Measurements from ENCODE around the gene IFNA2.
A peak's percentile ranks its signal among the peaks of the same experiment; 100 is the strongest.

Gene IFNA2

GRCh38 chr9:21350787-21351186 lies 34.4 kb downstream of the IFNA2 start, which contains the start of gene IFNA6:
Gene IFNA6, minus strand, starts transcription at chr9:21350887. Its CDS starts 0 bp downstream, at chr9:21350887.
- no peak for DNase-seq (ENCODE audit: low spot score)
- no peak for TF ChIP-seq CTCF (IDR thresholded peaks at IDR 0.05; ENCODE audit: borderline replicate concordance, control extremely low read depth, extremely low read depth, insufficient read depth, missing control alignments)
- in situ Hi-C loops (cut with MboI; ENCODE audit: low sequenced_read_pairs, unreplicated experiment), result no loop called here

- in situ Hi-C loops (cut with MboI; ENCODE audit: low sequenced_read_pairs, unreplicated experiment), result no loop called here
- no peak for TF ChIP-seq CTCF (IDR thresholded peaks at IDR 0.05; ENCODE audit: borderline replicate concordance, control extremely low read depth, extremely low read depth, insufficient read depth, missing control alignments)
- DNase-seq (ENCODE audit: low spot score), result no peak
These were observed 36.7 kb downstream of the IFNA2 start for GRCh38 chr9:21348430-21348970.

- no peak for DNase-seq (ENCODE audit: low spot score)
- in situ Hi-C loops (cut with MboI; ENCODE audit: low sequenced_read_pairs, unreplicated experiment), result no loop called here
- no peak for TF ChIP-seq CTCF (IDR thresholded peaks at IDR 0.05; ENCODE audit: borderline replicate concordance, control extremely low read depth, extremely low read depth, insufficient read depth, missing control alignments)
These were observed 44.5 kb downstream of the IFNA2 start for GRCh38 chr9:21340735-21341134.

GRCh38 chr9:21336457-21336856 lies 48.7 kb downstream of the IFNA2 start:
- no peak for TF ChIP-seq CTCF (IDR thresholded peaks at IDR 0.05; ENCODE audit: borderline replicate concordance, control extremely low read depth, extremely low read depth, insufficient read depth, missing control alignments)
- no peak for DNase-seq (ENCODE audit: low spot score)
- in situ Hi-C loops (cut with MboI; ENCODE audit: low sequenced_read_pairs, unreplicated experiment), result no loop called here

- DNase-seq (ENCODE audit: low spot score), result peak; percentile 93
- TF ChIP-seq CTCF (IDR thresholded peaks at IDR 0.05; ENCODE audit: borderline replicate concordance, control extremely low read depth, extremely low read depth, insufficient read depth, missing control alignments), result no peak
- in situ Hi-C loops (cut with MboI; ENCODE audit: low sequenced_read_pairs, unreplicated experiment), result no loop called here
These were observed 50.2 kb downstream of the IFNA2 start, which contains the start of gene KLHL9 for GRCh38 chr9:21334701-21335632. Gene KLHL9, minus strand, starts transcription at chr9:21335404. Its CDS starts 545 bp downstream, at chr9:21334859.
